HEK293 (cell line): ENCODE measurements around the gene BMAL1.

Experiments
- CTCF ChIA-PET: fragments of 350-600 bp; formaldehyde crosslinking; extraction: SDS; loops from one replicate; lab custom pipeline; 2021; ENCODE audit warnings: antibody characterized with exemption; lab: Yijun Ruan, JAX
- POLR2A ChIA-PET: fragments of 300-600 bp; formaldehyde crosslinking; extraction: SDS; loops from one replicate; lab custom pipeline; 2020; ENCODE audit warnings: antibody characterized with exemption, inconsistent platforms; lab: Yijun Ruan, JAX
- H3K27ac ChIP-seq: fragments of 200-500 bp; sonication (Bioruptor generic); 2 replicates; pipeline ENCODE4 v1.5.1; 2014; ENCODE audit warnings: low read depth, low read length, control low read depth, inconsistent platforms; ENCODE audit errors: extremely low read depth
- H3K36me3 ChIP-seq, 2 experiments: fragments of 200-500 bp in 1 of 2; sonication (Bioruptor generic) in 1 of 2; 1 replicate in 1 of 2; 2 replicates in 1 of 2; pipeline ENCODE4 v1.5.1; 2014 to 2017; ENCODE audit warnings: inconsistent platforms in 2 of 2, low read length in 2 of 2; ENCODE audit not compliant: control insufficient read depth in 2 of 2, insufficient read depth in 1 of 2
- H3K4me1 ChIP-seq: fragments of 200-500 bp; sonication (Bioruptor generic); 2 replicates; pipeline ENCODE4 v1.5.1; 2014; ENCODE audit warnings: mild to moderate bottlenecking, low read length, inconsistent platforms; ENCODE audit not compliant: control insufficient read depth, insufficient read depth
- H3K4me3 ChIP-seq: 2 replicates; pipeline ENCODE4 v1.5.1; 2011; ENCODE audit warnings: low read depth, mild to moderate bottlenecking, control low read depth, low read length, moderate library complexity
- H3K9me3 ChIP-seq: fragments of 200-500 bp; sonication (Bioruptor generic); 2 replicates; pipeline ENCODE4 v1.5.1; 2014; ENCODE audit warnings: low read depth, low read length, inconsistent platforms; ENCODE audit not compliant: control insufficient read depth, insufficient read depth
- SALL2 ChIP-seq: fragments of 450-650 bp; formaldehyde crosslinking; IDR thresholded peaks from 2 replicates; pipeline ENCODE4 v1.5.0; 2017; ENCODE audit warnings: missing biosample characterization, mild to moderate bottlenecking, missing genetic modification characterization, borderline replicate concordance
- TCF7L2 ChIP-seq: IDR thresholded peaks from 2 replicates; pipeline ENCODE4 v1.6.1; 2011; ENCODE audit warnings: low read depth, mild to moderate bottlenecking, inconsistent platforms, low read length, moderate library complexity, borderline replicate concordance
- ZBTB1 ChIP-seq: fragments of 450-650 bp; formaldehyde crosslinking; IDR thresholded peaks from 2 replicates; pipeline ENCODE4 v1.5.1; 2016; ENCODE audit warnings: missing biosample characterization, missing genetic modification characterization
- ZBTB7A ChIP-seq: fragments of 450-650 bp; formaldehyde crosslinking; IDR thresholded peaks from 2 replicates; pipeline ENCODE4 v1.5.1; 2016; ENCODE audit warnings: low read depth, missing biosample characterization, missing genetic modification characterization
- ZBTB8A ChIP-seq: fragments of 450-650 bp; formaldehyde crosslinking; IDR thresholded peaks from 2 replicates; pipeline ENCODE4 v1.5.1; 2016; ENCODE audit warnings: missing biosample characterization, missing genetic modification characterization
- ZFP37 ChIP-seq: fragments of 450-650 bp; formaldehyde crosslinking; IDR thresholded peaks from 2 replicates; pipeline ENCODE4 v1.5.1; 2016; ENCODE audit warnings: missing biosample characterization, missing genetic modification characterization
- ZFP41 ChIP-seq: fragments of 450-650 bp; formaldehyde crosslinking; IDR thresholded peaks from 2 replicates; pipeline ENCODE4 v1.5.1; 2016; ENCODE audit warnings: missing biosample characterization, missing genetic modification characterization, borderline replicate concordance
- ZNF184 ChIP-seq: fragments of 450-650 bp; IDR thresholded peaks from 2 replicates; pipeline ENCODE4 v1.5.1; 2018; ENCODE audit warnings: missing biosample characterization, mild to moderate bottlenecking, missing genetic modification characterization
- ZNF48 ChIP-seq: fragments of 450-650 bp; formaldehyde crosslinking; IDR thresholded peaks from 2 replicates; pipeline ENCODE4 v1.5.1; 2016; ENCODE audit warnings: missing biosample characterization, missing genetic modification characterization
- ZNF514 ChIP-seq: fragments of 450-650 bp; formaldehyde crosslinking; IDR thresholded peaks from 2 replicates; pipeline ENCODE4 v1.5.1; 2016; ENCODE audit warnings: missing biosample characterization, missing genetic modification characterization
- ZNF530 ChIP-seq: fragments of 450-650 bp; formaldehyde crosslinking; IDR thresholded peaks from 2 replicates; pipeline ENCODE4 v1.5.1; 2016; ENCODE audit warnings: low read depth, missing biosample characterization, missing genetic modification characterization
- ZNF561 ChIP-seq: fragments of 450-650 bp; IDR thresholded peaks from 2 replicates; pipeline ENCODE4 v1.5.1; 2018; ENCODE audit warnings: missing biosample characterization, missing genetic modification characterization, borderline replicate concordance
- ZNF596 ChIP-seq: fragments of 450-650 bp; IDR thresholded peaks from 2 replicates; pipeline ENCODE4 v1.5.0; 2018; ENCODE audit warnings: missing biosample characterization, mild to moderate bottlenecking, missing genetic modification characterization, moderate library complexity
- ZNF707 ChIP-seq: fragments of 450-650 bp; formaldehyde crosslinking; IDR thresholded peaks from 2 replicates; pipeline ENCODE4 v1.5.1; 2016; ENCODE audit warnings: missing biosample characterization, missing genetic modification characterization
- TF ChIP-seq, protein P1 (sequence below): fragments of 450-650 bp; formaldehyde crosslinking; IDR thresholded peaks from 2 replicates; pipeline ENCODE4 v1.5.1; 2016; ENCODE audit warnings: missing biosample characterization, missing genetic modification characterization
- TF ChIP-seq, protein P2 (sequence below): fragments of 450-650 bp; formaldehyde crosslinking; IDR thresholded peaks from 2 replicates; pipeline ENCODE4 v1.5.1; 2016; ENCODE audit warnings: missing biosample characterization, missing genetic modification characterization
- TF ChIP-seq, protein P3 (sequence below): fragments of 450-650 bp; formaldehyde crosslinking; optimal IDR thresholded peaks from 2 replicates; pipeline ENCODE3; 2016; ENCODE audit warnings: missing biosample characterization, mild to moderate bottlenecking, missing genetic modification characterization
- TF ChIP-seq, protein P4 (sequence below): fragments of 450-650 bp; formaldehyde crosslinking; IDR thresholded peaks from 2 replicates; pipeline ENCODE4 v1.5.1; 2016; ENCODE audit warnings: missing biosample characterization, missing genetic modification characterization
- TF ChIP-seq, protein P5 (sequence below): fragments of 450-650 bp; formaldehyde crosslinking; IDR thresholded peaks from 2 replicates; pipeline ENCODE4 v1.5.1; 2017; ENCODE audit warnings: missing biosample characterization, mild to moderate bottlenecking, missing genetic modification characterization, moderate library complexity
- TF ChIP-seq, protein P6 (sequence below): fragments of 450-650 bp; formaldehyde crosslinking; IDR thresholded peaks from 2 replicates; pipeline ENCODE4 v1.5.1; 2017; ENCODE audit warnings: missing biosample characterization, missing genetic modification characterization
- TF ChIP-seq, protein P7 (sequence below): fragments of 450-650 bp; formaldehyde crosslinking; IDR thresholded peaks from 2 replicates; pipeline ENCODE4 v1.5.0; 2017; ENCODE audit warnings: missing biosample characterization, missing genetic modification characterization, borderline replicate concordance

BMAL1 gene

DNA sequence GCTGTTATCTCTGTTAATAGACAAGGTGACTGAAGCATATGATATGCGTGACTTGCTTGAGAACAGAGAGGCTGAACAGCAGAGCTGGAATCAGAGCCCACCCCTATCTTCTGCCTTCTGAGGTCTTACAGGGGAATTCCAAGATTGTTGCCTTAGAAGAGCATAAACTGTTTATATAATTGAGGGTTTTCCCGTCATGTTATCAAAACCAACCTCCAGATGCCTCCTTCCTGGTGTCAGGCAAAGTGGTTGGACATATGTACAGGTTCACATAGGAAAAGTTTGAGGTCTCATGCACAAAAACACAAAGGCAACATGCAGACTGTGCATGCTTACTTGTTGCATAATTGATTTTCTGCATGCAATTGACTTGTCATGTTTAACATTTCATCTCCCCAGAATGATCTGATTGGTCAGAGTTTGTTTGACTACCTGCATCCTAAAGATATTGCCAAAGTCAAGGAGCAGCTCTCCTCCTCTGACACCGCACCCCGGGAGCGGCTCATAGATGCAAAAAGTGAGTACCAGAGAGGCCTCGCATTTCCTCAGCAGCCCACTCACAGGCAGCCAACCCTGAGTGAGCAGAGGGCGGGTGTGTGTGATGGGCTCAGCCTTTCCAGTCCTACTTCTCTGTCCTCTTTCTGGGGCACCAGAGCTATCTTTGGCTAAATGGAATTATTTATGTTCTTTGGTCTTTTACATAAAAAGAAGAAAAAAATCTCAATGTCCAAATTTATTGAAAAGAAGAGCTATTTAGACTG is 88.9 kb downstream of the BMAL1 start:
- no peak for TF ChIP-seq ZBTB1 (tag by site-specific recombination)
- no peak for TF ChIP-seq SALL2 (tag by site-specific recombination)
- Histone ChIP-seq H3K4me1 (no peaks in the 10 kb centered on the region), H3K4me3 (no peak overlapping the region), H3K27ac (no peak overlapping the region), H3K36me3 (peaks cover 0 to 51% of the 10 kb centered on the region in 2 experiments; a peak in 1 of 3 replicates), H3K9me3 (no peaks in the 10 kb centered on the region)
- ChIA-PET CTCF (interaction anchor here (1.0 to 1.8 kb wide), 4 partner anchors 12 to 22 kb away, joined by 3 to 5 read pairs (median 4); no protein-coding TSS in a partner anchor), POLR2A (no interaction called here)

DNA sequence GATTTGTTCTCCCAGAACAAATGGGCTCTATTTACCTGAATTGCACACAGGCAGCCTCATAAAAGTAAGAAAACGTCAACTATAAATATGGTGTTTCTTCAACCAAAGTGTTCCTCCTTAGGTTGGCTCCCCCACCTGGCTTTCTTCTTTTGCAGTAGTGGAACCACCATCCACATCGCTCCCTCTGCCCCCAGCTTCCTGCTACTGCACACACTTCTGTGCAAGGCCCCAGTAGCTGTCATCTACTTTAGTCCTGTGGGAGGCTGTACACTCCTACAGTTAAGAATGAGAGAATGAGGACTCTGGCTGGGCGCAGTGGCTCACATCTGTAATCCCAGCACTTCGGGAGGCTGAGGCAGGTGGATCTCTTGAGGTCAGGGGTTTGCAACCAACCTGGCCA is 89.5 kb downstream of the BMAL1 start:
- no peaks in the 10 kb centered on the region for H3K9me3 ChIP-seq
- POLR2A ChIA-PET, result interaction anchor here (0.7 kb wide), 1 partner anchor 22 kb away, joined by 6 read pairs; no protein-coding TSS in a partner anchor
- H3K27ac ChIP-seq, result no peak overlapping the region
- no peak overlapping the region for H3K4me3 ChIP-seq
- peaks cover 0 to 51% of the 10 kb centered on the region in 2 experiments; a peak in 1 of 3 replicates for H3K36me3 ChIP-seq
- TF ChIP-seq ZNF596 (tag by site-specific recombination) (no peak), ZFP41 (tag by site-specific recombination) (no peak), ZNF514 (tag by site-specific recombination) (no peak), ZBTB7A (no peak), ZNF561 (tag by site-specific recombination) (no peak)
- TF ChIP-seq, protein P1, sequence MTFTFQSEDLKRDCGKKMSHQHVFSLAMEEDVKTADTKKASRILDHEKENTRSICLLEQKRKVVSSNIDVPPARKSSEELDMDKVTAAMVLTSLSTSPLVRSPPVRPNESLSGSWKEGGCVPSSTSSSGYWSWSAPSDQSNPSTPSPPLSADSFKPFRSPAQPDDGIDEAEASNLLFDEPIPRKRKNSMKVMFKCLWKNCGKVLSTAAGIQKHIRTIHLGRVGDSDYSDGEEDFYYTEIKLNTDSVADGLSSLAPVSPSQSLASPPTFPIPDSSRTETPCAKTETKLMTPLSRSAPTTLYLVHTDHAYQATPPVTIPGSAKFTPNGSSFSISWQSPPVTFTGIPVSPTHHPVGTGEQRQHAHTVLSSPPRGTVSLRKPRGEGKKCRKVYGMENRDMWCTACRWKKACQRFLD, result no peak
- TF ChIP-seq, protein P2, sequence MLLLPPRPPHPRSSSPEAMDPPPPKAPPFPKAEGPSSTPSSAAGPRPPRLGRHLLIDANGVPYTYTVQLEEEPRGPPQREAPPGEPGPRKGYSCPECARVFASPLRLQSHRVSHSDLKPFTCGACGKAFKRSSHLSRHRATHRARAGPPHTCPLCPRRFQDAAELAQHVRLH (tag by site-specific recombination), result no peak
- TF ChIP-seq, protein P3, sequence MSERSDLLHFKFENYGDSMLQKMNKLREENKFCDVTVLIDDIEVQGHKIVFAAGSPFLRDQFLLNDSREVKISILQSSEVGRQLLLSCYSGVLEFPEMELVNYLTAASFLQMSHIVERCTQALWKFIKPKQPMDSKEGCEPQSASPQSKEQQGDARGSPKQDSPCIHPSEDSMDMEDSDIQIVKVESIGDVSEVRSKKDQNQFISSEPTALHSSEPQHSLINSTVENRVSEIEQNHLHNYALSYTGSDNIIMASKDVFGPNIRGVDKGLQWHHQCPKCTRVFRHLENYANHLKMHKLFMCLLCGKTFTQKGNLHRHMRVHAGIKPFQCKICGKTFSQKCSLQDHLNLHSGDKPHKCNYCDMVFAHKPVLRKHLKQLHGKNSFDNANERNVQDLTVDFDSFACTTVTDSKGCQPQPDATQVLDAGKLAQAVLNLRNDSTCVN, result no peak
- H3K4me1 ChIP-seq, result no peaks in the 10 kb centered on the region
- CTCF ChIA-PET, result interaction anchor here (1.0 to 1.8 kb wide), 2 partner anchors 13 to 16 kb away, joined by 4 to 5 read pairs; no protein-coding TSS in a partner anchor

DNA sequence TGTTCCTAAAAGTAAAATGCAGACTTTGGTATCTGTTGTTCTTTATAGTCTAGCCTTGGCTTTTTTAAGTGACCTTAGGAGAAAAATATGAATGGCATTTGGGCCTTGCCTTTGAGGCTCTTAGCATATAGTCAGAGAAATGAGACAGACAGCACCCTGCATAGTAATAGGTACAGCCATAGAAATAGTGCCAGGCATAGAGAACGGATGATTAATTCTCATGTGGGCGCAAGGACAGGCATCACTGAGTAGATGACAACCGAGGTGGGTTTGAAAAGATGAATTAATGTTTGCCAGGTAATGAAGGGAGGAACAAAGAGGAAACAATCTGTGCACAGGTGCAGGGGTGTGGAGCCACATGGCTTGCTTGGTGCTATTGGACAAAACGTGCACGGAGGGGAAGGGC is 90.5 kb downstream of the BMAL1 start:
- H3K4me3 ChIP-seq, result no peak overlapping the region
- CTCF ChIA-PET, result interaction anchor here (0.6 kb wide), 2 partner anchors 156 to 681 kb away, joined by 3 read pairs; no protein-coding TSS in a partner anchor
- no peaks in the 10 kb centered on the region for H3K9me3 ChIP-seq
- POLR2A ChIA-PET, result no interaction called here
- no peaks in the 10 kb centered on the region for H3K4me1 ChIP-seq
- peaks cover 0 to 56% of the 10 kb centered on the region in 2 experiments; a peak in 1 of 3 replicates for H3K36me3 ChIP-seq
- H3K27ac ChIP-seq, result no peak overlapping the region
- no peak for TF ChIP-seq ZNF48 (tag by site-specific recombination)
- TF ChIP-seq TCF7L2, result no peak
- TF ChIP-seq, protein P4, sequence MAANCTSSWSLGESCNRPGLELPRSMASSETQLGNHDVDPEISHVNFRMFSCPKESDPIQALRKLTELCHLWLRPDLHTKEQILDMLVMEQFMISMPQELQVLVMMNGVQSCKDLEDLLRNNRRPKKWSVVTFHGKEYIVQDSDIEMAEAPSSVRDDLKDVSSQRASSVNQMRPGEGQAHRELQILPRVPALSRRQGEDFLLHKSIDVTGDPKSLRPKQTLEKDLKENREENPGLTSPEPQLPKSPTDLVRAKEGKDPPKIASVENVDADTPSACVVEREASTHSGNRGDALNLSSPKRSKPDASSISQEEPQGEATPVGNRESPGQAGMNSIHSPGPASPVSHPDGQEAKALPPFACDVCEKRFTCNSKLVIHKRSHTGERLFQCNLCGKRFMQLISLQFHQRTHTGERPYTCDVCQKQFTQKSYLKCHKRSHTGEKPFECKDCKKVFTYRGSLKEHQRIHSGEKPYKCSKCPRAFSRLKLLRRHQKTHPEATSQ (tag by site-specific recombination), result no peak
- TF ChIP-seq, protein P5, sequence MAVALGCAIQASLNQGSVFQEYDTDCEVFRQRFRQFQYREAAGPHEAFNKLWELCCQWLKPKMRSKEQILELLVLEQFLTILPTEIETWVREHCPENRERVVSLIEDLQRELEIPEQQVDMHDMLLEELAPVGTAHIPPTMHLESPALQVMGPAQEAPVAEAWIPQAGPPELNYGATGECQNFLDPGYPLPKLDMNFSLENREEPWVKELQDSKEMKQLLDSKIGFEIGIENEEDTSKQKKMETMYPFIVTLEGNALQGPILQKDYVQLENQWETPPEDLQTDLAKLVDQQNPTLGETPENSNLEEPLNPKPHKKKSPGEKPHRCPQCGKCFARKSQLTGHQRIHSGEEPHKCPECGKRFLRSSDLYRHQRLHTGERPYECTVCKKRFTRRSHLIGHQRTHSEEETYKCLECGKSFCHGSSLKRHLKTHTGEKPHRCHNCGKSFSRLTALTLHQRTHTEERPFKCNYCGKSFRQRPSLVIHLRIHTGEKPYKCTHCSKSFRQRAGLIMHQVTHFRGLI (tag by site-specific recombination), result no peak
- TF ChIP-seq ZNF530, result no peak
- TF ChIP-seq, protein P6, sequence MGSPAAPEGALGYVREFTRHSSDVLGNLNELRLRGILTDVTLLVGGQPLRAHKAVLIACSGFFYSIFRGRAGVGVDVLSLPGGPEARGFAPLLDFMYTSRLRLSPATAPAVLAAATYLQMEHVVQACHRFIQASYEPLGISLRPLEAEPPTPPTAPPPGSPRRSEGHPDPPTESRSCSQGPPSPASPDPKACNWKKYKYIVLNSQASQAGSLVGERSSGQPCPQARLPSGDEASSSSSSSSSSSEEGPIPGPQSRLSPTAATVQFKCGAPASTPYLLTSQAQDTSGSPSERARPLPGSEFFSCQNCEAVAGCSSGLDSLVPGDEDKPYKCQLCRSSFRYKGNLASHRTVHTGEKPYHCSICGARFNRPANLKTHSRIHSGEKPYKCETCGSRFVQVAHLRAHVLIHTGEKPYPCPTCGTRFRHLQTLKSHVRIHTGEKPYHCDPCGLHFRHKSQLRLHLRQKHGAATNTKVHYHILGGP, result no peak
- TF ChIP-seq, protein P7, sequence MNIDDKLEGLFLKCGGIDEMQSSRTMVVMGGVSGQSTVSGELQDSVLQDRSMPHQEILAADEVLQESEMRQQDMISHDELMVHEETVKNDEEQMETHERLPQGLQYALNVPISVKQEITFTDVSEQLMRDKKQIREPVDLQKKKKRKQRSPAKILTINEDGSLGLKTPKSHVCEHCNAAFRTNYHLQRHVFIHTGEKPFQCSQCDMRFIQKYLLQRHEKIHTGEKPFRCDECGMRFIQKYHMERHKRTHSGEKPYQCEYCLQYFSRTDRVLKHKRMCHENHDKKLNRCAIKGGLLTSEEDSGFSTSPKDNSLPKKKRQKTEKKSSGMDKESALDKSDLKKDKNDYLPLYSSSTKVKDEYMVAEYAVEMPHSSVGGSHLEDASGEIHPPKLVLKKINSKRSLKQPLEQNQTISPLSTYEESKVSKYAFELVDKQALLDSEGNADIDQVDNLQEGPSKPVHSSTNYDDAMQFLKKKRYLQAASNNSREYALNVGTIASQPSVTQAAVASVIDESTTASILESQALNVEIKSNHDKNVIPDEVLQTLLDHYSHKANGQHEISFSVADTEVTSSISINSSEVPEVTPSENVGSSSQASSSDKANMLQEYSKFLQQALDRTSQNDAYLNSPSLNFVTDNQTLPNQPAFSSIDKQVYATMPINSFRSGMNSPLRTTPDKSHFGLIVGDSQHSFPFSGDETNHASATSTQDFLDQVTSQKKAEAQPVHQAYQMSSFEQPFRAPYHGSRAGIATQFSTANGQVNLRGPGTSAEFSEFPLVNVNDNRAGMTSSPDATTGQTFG, result no peak
- no peak for TF ChIP-seq ZBTB8A
- TF ChIP-seq ZFP37 (tag by site-specific recombination), result no peak
- TF ChIP-seq ZNF184 (tag by site-specific recombination), result no peak
- TF ChIP-seq ZNF707, result no peak
